Caki2 (cell line): ENCODE data around the gene CDKN2AIPNL. TPM values are rescaled to one million over a fixed set of nuclear protein-coding genes. Genes with fewer than 3 reads are reported as not detected.

Experiments
- DNase-seq: peaks from one replicate; pipeline ENCODE4 v3.0.0-alpha.2; 2015; ENCODE audit warnings: low read depth
- in situ Hi-C: cut with HindIII; loops from 2 replicates; pipeline ENCODE4 v1.10.0; 2016; ENCODE audit warnings: low sequenced_read_pairs, low pct_unique_long_range_greater_than_20kb, mixed read lengths
- total RNA-seq: library from RNA; depleted of rRNA; stranded (reverse); fragments of >200 nt; shearing (Covaris generic); gene quantifications from 2 replicates; pipeline ENCODE4 v1.2.3, GENCODE V29; 2014; ENCODE audit warnings: low replicate concordance; rRNA removed

The CDKN2AIPNL gene
- total RNA-seq, 1 experiment from 2014 or later: 62.5 TPM

DNA sequence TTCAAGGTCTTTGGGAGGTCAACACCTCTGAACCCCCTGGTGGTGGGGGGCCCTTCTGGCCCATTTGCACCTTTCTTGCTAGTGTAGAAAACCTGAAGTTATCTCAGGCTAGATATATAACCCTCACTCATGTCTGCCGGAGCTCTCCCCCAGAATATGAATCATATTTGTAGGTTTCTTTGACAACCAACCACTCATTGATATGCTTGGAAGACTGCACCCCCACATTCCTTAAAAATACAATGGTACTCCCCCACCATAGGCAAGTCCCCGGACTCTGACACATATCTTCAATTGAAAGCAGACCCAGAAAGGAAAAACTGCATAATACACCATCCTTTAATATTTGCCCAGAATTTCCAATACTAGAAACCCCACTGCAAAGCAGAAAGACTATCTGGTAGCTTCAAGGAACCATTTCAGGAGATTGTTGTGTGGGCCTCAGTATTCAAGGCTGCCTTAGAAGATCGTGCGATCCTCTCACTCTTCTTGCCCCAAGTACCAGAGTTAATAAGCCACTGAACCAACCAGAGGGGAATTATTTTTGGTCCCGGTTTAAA is 41.3 kb downstream of the CDKN2AIPNL start:
- no peak for DNase-seq
- in situ Hi-C loops: no loop called here

DNA sequence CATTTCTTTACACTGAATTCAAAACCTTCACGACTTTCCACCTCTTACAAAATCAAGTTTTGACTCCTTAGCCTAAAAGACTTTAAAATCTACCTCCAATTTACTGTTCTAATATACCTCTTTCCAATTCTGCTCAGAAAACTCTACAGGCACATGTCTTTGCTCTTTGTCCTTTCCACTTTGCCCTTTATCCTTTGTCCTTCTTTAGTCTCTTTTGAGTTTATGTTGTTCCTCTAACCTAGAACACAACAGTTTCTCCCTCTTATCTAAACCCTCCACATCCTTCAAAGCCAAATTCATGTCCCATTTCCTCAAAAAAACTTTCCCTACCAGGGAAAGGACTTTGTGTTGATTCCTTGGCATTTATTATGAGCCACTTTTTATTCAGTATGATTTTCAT is 46.1 kb downstream of the CDKN2AIPNL start:
- no peak for DNase-seq
- in situ Hi-C loops: no loop called here

DNA sequence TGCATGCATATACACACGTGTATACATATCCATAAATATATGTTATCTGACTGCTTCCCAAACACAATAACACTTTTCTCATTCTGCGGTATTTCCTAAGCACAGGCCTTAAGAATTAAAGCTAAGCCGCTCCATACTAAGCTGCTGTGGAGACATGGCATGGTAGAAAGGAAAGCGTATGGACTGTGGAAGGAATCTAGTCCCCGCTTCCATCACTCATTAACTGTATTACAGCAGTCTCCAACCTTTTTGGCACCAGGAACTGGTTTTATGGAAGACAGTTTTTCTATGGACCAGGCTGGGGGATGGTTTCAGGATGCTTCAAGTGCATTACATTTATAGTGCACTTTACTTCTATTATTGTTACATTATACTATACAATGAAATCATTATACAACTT is 56.0 kb downstream of the CDKN2AIPNL start:
- in situ Hi-C loops: no loop called here
- no peak for DNase-seq

Other genes starting within 250 kb of the CDKN2AIPNL start
- 616 and 685 TPM in 2 replicates for gene SKP1, start 234.9 kb downstream of the CDKN2AIPNL start, total RNA-seq
- 177 and 285 TPM in 2 replicates for gene PPP2CA, start 185.8 kb downstream of the CDKN2AIPNL start, total RNA-seq
- 2.0 TPM in 1 of 2 replicates, not detected in the other for gene CDKL3, start 44.7 kb downstream of the CDKN2AIPNL start, total RNA-seq
- gene UBE2B, start 40.3 kb downstream of the CDKN2AIPNL start, total RNA-seq: 3.9 and 28.7 TPM in 2 replicates
- 36.4 and 36.9 TPM in 2 replicates for gene JADE2, start 113.8 kb upstream of the CDKN2AIPNL start, total RNA-seq
- 23.6 and 46.7 TPM in 2 replicates for gene SAR1B, start 220.9 kb upstream of the CDKN2AIPNL start, total RNA-seq
- 9.1 and 9.5 TPM in 2 replicates for gene SEC24A, start 236.9 kb upstream of the CDKN2AIPNL start, total RNA-seq